Muscle of leg (tissue), 11 donors: ENCODE results near the gene GMPPB. TPM values are rescaled to one million over a fixed set of nuclear protein-coding genes. Genes with fewer than 3 reads are reported as not detected.

Source experiments
- DNase-seq: peaks from one replicate; pipeline ENCODE4 v3.0.0; 2013
- H3K27ac ChIP-seq: one replicate; pipeline ENCODE4 v1.5.1; 2013; ENCODE audit warnings: mild to moderate bottlenecking, low read length, control low read depth
- H3K27me3 ChIP-seq: one replicate; pipeline ENCODE4 v1.6.1; 2013; ENCODE audit warnings: low read length; ENCODE audit not compliant: control insufficient read depth, insufficient read depth
- H3K36me3 ChIP-seq: one replicate; pipeline ENCODE4 v1.6.1; 2013; ENCODE audit warnings: low read length; ENCODE audit not compliant: control insufficient read depth, insufficient read depth
- H3K4me1 ChIP-seq: one replicate; pipeline ENCODE4 v1.6.1; 2013; ENCODE audit warnings: low read length; ENCODE audit not compliant: control insufficient read depth, insufficient read depth
- H3K4me3 ChIP-seq: one replicate; pipeline ENCODE4 v1.5.1; 2013; ENCODE audit warnings: low read length, control low read depth
- H3K9me3 ChIP-seq: replicated peaks from 2 replicates; pipeline ENCODE4 v1.6.1; 2013; ENCODE audit warnings: low read depth, low read length; ENCODE audit not compliant: control insufficient read depth
- WGBS: methylation state at CpG from one replicate; pipeline ENCODE4 v1.1.5; 2013; ENCODE audit warnings: missing lambda C conversion rate; ENCODE audit not compliant: insufficient coverage; 5-methylcytosine and 5-hydroxymethylcytosine counted together
- polyA plus RNA-seq, 8 donors: library from polyadenylated mRNA; unstranded; fragments of 120-200 nt; gene quantifications; one replicate each; pipeline versions ENCODE4 v1.2.1 to v1.2.3, GENCODE V29; 2013; ENCODE audit warnings: inconsistent platforms in 1 of 8, low replicate concordance in 1 of 8; ENCODE audit not compliant: insufficient read length in 8 of 8, insufficient read depth in 1 of 8
- total RNA-seq: library from RNA; stranded (reverse); fragments of 120-200 nt; gene quantifications from one replicate; pipeline ENCODE4 v1.2.4, GENCODE V29; 2013

GMPPB gene
- total and polyA plus RNA-seq, 9 donors, result 11.1 to 15.3 (median 12.4) TPM

DNA sequence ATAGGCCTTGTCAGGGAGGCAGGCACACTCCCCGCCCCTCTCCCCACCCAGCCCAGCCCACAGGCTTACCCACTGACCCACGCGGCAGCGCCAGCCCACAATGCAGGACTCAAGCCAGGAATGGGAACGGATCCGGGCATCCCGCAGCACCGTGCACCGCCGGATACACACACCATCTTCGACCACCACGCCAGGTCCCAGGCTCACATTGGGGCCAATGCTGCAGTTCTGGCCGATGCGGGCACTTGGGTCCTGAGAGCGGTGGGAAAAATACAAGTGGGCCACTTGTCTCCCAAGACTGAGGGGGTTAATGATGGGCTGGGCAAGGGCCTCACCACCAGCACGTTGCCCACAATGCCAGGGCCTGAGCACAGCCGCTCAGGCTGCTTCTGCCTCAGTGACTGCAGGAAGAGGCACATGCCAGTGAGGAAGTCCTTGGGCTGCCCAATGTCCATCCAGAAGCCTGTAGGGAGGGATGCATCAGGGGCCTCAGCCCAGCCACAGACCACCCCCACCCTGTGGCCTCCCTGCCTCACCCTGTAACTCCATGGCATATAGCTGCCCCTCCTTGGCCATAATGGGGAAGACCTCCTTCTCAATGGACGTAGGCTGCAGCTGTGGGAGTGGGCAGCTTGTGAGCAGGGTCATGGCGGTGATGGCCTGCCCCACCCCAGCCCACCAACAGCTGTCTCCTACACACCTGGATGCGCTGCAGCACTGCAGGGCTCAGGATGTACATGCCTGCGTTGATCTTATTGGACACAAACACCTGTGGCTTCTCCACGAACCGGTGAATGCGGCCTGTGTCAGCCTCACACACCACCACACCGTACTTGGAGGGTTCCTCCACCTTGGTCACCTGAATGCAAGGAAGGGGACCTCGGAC, 1.6 kb downstream of the GMPPB start:
- WGBS, result 92% methylated on average over 20 of the region's 26 CpGs
- H3K27ac ChIP-seq, result no peak overlapping the region
- H3K4me1 ChIP-seq, result peaks cover 47% of the 10 kb centered on the region
- H3K36me3 ChIP-seq, result peaks cover 47% of the 10 kb centered on the region
- H3K4me3 ChIP-seq, result no peak overlapping the region
- H3K9me3 ChIP-seq, result no peaks in the 10 kb centered on the region
- H3K27me3 ChIP-seq, result peaks cover 6% of the 10 kb centered on the region
- DNase-seq, result no peak

GRCh38 chr3:49721596-49721895, 2.2 kb downstream of the GMPPB start:
- no peak overlapping the region for H3K4me3 ChIP-seq
- H3K9me3 ChIP-seq, result no peaks in the 10 kb centered on the region
- 91% methylated on average over 9 of the region's 9 CpGs for WGBS
- H3K27ac ChIP-seq, result no peak overlapping the region
- peaks cover 52% of the 10 kb centered on the region for H3K4me1 ChIP-seq
- H3K36me3 ChIP-seq, result peaks cover 47% of the 10 kb centered on the region
- DNase-seq, result no peak
- peaks cover 6% of the 10 kb centered on the region for H3K27me3 ChIP-seq

DNA sequence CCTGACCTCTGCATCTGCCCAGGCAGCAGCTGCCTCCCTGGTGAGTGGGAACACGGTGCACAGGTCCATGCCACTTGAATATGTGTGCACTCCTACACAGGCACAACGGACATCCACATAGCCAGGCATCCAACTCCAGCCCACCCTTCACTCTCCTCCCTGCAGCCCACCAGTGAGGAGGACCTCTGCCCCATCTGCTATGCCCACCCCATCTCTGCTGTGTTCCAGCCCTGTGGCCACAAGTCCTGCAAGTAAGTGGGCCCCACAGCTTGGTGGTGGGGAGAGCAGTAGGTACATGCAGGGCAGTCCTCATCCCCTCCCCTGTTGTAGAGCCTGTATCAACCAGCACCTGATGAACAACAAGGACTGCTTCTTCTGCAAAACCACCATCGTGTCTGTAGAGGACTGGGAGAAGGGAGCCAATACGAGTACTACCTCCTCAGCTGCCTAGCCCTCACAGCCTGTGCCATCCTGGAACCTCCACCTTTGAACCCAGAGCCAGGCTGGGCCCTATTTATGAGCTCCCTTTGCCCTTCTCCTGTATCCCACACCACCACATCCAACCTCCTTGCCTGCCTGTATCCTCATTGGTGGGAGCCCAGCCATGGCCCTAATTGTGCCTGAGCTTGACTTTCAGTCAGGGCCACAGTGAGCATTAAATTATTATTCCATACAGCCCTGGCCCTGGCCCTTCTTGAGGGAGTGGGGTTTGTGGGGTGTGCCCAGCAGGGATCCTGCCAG, 2.7 kb downstream of the GMPPB start:
- Histone ChIP-seq H3K4me1 (peaks cover 52% of the 10 kb centered on the region), H3K27ac (no peak overlapping the region), H3K36me3 (peaks cover 47% of the 10 kb centered on the region), H3K4me3 (no peak overlapping the region), H3K27me3 (peaks cover 6% of the 10 kb centered on the region), H3K9me3 (no peaks in the 10 kb centered on the region)
- no peak for DNase-seq
- 75% methylated on average over 1 of the region's 4 CpGs for WGBS

DNA sequence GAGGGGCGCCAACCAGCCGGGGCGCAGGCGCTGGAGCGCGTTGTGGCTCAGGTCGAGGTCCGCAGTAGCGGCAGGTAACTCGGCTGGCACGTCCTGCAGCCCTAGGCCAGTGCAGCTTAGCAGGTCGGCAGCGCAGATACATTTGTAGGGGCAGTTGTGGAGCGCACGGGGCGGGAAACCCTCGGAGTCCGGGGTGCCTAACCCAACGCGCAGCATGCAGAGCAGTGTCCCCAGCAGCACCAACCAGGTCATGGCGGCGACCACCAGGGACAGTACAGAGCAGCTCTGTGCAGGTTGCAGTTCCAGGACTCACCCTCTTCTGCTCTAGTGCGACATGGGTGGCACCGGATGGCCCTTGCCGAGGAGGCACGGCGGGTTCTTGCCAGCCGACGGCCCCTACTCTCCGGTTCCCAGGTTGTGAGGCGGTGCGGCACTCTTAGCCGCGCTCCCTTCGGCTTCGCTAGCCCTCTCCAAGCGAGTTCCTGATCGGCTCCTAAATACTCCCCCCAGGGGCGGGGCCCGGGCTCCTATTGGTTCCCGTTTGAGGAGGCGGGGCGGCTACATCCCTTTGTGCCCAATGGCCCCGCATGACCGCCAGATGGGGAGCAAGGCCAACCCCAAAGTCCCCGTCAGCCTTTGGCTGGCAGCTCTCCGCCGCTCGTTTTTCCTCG, 4.4 kb downstream of the GMPPB start, which contains the start of gene AMIGO3:
TSS of gene AMIGO3 (minus strand) at position 471 of the 671 bp plus-strand sequence. CDS start at position 252, 219 bp downstream.
- peak; percentile 96 for DNase-seq
- Histone ChIP-seq H3K4me1 (peaks cover 47% of the 10 kb centered on the region), H3K27me3 (peaks cover 6% of the 10 kb centered on the region), H3K27ac (peak within 1 kb of the TSS; percentile 81), H3K9me3 (no peaks in the 10 kb centered on the region), H3K36me3 (peaks cover 44% of the 10 kb centered on the region), H3K4me3 (peak within 1 kb of the TSS; percentile 62)
- under 1% methylated on average over 46 of the region's 50 CpGs for WGBS

- H3K36me3 ChIP-seq, result peaks cover 48% of the 10 kb centered on the region
Observed at GRCh38 chr3:49718858-49719213, 4.9 kb downstream of the GMPPB start.

DNA sequence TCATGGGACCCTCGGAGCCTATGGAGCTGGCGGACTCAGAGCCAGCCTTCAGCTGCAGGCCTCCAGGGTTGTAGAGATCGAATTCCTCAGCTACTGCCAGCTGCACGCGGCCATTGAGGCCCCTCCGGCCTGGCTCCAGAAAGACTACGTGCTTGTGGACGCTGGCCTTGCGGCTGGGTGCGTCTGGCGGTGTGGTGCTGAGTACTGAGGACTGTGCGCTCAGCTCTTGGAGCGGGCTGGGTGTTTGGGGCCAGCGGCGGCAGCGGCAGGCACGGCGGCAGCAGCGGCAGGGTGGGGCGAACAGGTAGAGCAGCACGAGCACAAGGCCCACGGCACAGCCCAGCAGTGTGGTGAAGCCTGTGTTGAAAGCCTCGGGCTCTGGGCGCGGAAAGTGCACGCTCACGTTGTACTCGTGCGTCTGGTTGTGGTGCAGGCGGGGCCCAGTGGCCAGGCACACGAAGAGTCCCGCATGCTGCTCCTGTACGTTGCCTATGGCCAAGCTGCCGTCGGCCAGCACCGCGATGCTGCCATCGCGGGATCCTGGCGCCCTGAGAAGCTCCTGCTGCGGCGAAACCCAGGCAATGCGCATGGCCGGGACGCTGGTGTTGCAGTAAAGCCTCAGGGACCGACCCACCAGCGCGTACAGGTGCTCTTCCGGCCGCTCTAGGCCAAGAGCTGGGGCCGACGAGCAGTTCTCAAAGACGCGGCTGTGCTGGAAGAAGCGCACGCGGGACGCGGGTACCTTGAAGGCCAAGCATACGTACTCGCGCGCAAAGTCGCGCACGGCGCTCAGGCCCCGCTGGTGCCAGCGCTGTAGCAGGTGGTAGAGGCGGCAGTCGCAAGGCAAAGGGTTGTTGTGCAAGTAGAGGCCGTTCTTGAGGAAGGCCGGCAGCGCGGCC, 5.5 kb downstream of the GMPPB start:
- DNase-seq, result peak; percentile 53
- Histone ChIP-seq H3K4me1 (peaks cover 43% of the 10 kb centered on the region), H3K9me3 (no peaks in the 10 kb centered on the region), H3K36me3 (peaks cover 48% of the 10 kb centered on the region), H3K27me3 (peaks cover 6% of the 10 kb centered on the region), H3K27ac (peak overlapping the region; percentile 29), H3K4me3 (peak overlapping the region; percentile 62)
- WGBS, result 51% methylated on average over 75 of the region's 75 CpGs

More at GRCh38 chr3:49718858-49719213, 4.9 kb downstream of the GMPPB start:
- Histone ChIP-seq H3K9me3 (no peaks in the 10 kb centered on the region), H3K27me3 (peaks cover 6% of the 10 kb centered on the region), H3K27ac (no peak overlapping the region), H3K4me1 (peaks cover 45% of the 10 kb centered on the region), H3K4me3 (peak overlapping the region; percentile 62)
- DNase-seq, result no peak
- 3% methylated on average over 33 of the region's 33 CpGs for WGBS

DNA sequence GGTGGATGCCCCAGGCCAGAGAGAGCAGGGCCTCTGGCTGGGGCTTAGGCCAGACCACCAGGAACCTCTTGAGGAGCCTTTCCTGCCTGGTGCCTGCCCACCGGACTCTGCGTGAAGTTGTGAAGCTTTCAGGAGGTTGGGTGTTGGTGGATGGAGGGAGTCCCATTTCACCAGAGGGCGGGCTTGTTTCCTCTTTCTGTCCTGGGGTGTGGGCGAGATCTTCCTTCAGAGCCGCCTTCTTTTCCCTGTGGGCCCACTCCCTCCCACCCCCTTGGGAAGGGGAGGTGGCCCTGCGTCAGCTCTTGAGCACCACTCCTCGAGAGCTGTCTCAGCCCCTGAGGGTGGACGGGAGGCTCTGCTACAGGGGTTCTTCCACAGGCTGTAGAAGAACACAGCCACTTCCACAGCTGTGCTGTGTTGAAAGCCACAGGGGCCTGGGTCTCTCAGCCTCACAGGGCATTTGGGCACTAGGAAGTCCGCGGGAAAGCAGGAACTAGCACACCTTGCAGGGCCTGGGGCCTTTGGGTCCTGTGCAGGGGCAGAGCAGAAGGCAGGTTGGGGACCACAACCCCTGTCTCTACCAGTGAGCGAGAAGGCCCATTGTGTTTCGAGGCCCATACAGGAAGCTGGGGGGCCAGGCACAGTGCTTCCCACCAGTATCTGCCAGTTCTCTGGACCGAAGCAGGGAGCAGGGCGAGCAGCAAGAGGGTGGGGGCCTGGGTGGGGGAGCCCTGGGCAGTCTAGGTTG, 6.4 kb downstream of the GMPPB start:
- Histone ChIP-seq H3K9me3 (no peaks in the 10 kb centered on the region), H3K36me3 (peaks cover 50% of the 10 kb centered on the region), H3K4me1 (peaks cover 34% of the 10 kb centered on the region), H3K27me3 (peaks cover 6% of the 10 kb centered on the region), H3K27ac (peak overlapping the region; percentile 29), H3K4me3 (no peak overlapping the region)
- DNase-seq, result no peak
- WGBS, result 73% methylated on average over 4 of the region's 14 CpGs

GRCh38 chr3:49716691-49717210, 7.0 kb downstream of the GMPPB start:
- Histone ChIP-seq H3K4me3 (no peak overlapping the region), H3K4me1 (peaks cover 33% of the 10 kb centered on the region), H3K9me3 (no peaks in the 10 kb centered on the region), H3K27me3 (peaks cover 6% of the 10 kb centered on the region), H3K27ac (no peak overlapping the region), H3K36me3 (peaks cover 44% of the 10 kb centered on the region)
- 82% methylated on average over 15 of the region's 16 CpGs for WGBS
- no peak for DNase-seq

- WGBS, result 96% methylated on average over 5 of the region's 7 CpGs
- H3K4me3 ChIP-seq, result no peak overlapping the region
- H3K36me3 ChIP-seq, result peaks cover 38% of the 10 kb centered on the region
- H3K4me1 ChIP-seq, result peaks cover 33% of the 10 kb centered on the region
- peaks cover 6% of the 10 kb centered on the region for H3K27me3 ChIP-seq
- no peak for DNase-seq
- H3K9me3 ChIP-seq, result no peaks in the 10 kb centered on the region
- no peak overlapping the region for H3K27ac ChIP-seq
Observed at GRCh38 chr3:49716169-49716568, 7.6 kb downstream of the GMPPB start.
